Epithelial cell of proximal tubule (primary cell): ENCODE data around the gene SORBS1. TPM values are rescaled to one million over a fixed set of nuclear protein-coding genes. Genes with fewer than 3 reads are reported as not detected.
"Not testable (repeated sequence)": the region's sequence is repeated elsewhere in the genome, so short reads cannot be mapped to it uniquely, and the experiment has no call there.

Experiments used
- DNase-seq: peaks from one replicate; pipeline ENCODE4 v3.0.0-alpha.2; 2011; ENCODE audit warnings: low read depth
- H3K4me3 ChIP-seq: 2 replicates; pipeline ENCODE4 v1.5.1; 2011; ENCODE audit warnings: low read depth, mild to moderate bottlenecking, low read length
- CTCF ChIP-seq: conservative IDR thresholded peaks from 2 replicates; pipeline ENCODE4 v1.5.1; 2012; ENCODE audit warnings: low read depth, mild to moderate bottlenecking, low read length
- total RNA-seq: library from RNA; depleted of rRNA; stranded (reverse); fragments of >200 nt; gene quantifications from 2 replicates; pipeline ENCODE4 v1.2.3, GENCODE V29; 2015

The SORBS1 gene
- total RNA-seq, 1 donor from 2014 or later = 7.0 TPM

GRCh38 chr10:95469676-95470075 lies 91.5 kb downstream of the SORBS1 start:
- no peak for DNase-seq
- no peak for TF ChIP-seq CTCF
- no peak overlapping the region for H3K4me3 ChIP-seq

GRCh38 chr10:95469251-95469650 lies 91.9 kb downstream of the SORBS1 start:
- no peak overlapping the region for H3K4me3 ChIP-seq
- DNase-seq = no peak
- TF ChIP-seq CTCF = no peak

GRCh38 chr10:95467642-95468041 lies 93.5 kb downstream of the SORBS1 start:
- not testable (repeated sequence) for DNase-seq, H3K4me3 ChIP-seq

GRCh38 chr10:95467162-95467599 lies 94.0 kb downstream of the SORBS1 start:
- DNase-seq = no peak
- no peak overlapping the region for H3K4me3 ChIP-seq
- peak; percentile 30 for TF ChIP-seq CTCF

- H3K4me3 ChIP-seq = no peak overlapping the region
- no peak for DNase-seq
- TF ChIP-seq CTCF = no peak
These were observed 94.7 kb downstream of the SORBS1 start for GRCh38 chr10:95466436-95466835.

- no peak for DNase-seq
- H3K4me3 ChIP-seq = no peak overlapping the region
- TF ChIP-seq CTCF = no peak
These were observed 96.9 kb downstream of the SORBS1 start for GRCh38 chr10:95464280-95464679.

- no peak for DNase-seq
- no peak for TF ChIP-seq CTCF
- H3K4me3 ChIP-seq = no peak overlapping the region
These were observed 98.2 kb downstream of the SORBS1 start for GRCh38 chr10:95462740-95463667.
